GM23338 (cell line): ENCODE measurements around the gene BHLHA9. TPM values are rescaled to one million over a fixed set of nuclear protein-coding genes. Genes with fewer than 3 reads are reported as not detected.

Source experiments
- ATAC-seq: fragments of 200-7000 bp; cut with Tn5 transposase; 3 replicates; pipeline ENCODE4 v1.9.1; 2020
- DNase-seq: peaks from one replicate; pipeline ENCODE4 v3.0.0-alpha.2; 2015; ENCODE audit warnings: low spot score
- H2AFZ ChIP-seq: fragments of 200-600 bp; sonication (generic); 2 replicates; pipeline ENCODE4 v1.8.0; 2016; ENCODE audit warnings: antibody characterized with exemption, mild to moderate bottlenecking, moderate library complexity
- H3F3A ChIP-seq: fragments of 200-600 bp; sonication (generic); replicated peaks from 2 replicates; pipeline ENCODE4 v1.8.0; 2017; ENCODE audit warnings: antibody characterized with exemption, mixed run types, low read depth
- H3K27ac ChIP-seq: fragments of 200-600 bp; sonication (generic); 2 replicates; pipeline ENCODE4 v1.6.1; 2016; ENCODE audit warnings: low read depth
- H3K27me3 ChIP-seq: fragments of 200-600 bp; sonication (generic); 2 replicates; pipeline ENCODE4 v1.8.0; 2016; ENCODE audit warnings: mild to moderate bottlenecking, mixed run types, moderate library complexity; ENCODE audit not compliant: insufficient read depth
- H3K36me3 ChIP-seq: fragments of 200-600 bp; sonication (generic); 2 replicates; pipeline ENCODE4 v1.8.0; 2016; ENCODE audit warnings: mild to moderate bottlenecking; ENCODE audit not compliant: insufficient read depth
- H3K4me1 ChIP-seq: fragments of 200-600 bp; sonication (generic); 2 replicates; pipeline ENCODE4 v1.8.0; 2016; ENCODE audit warnings: mild to moderate bottlenecking, moderate library complexity; ENCODE audit not compliant: insufficient read depth
- H3K4me2 ChIP-seq: fragments of 200-600 bp; sonication (generic); 2 replicates; pipeline ENCODE4 v1.7.1; 2017; ENCODE audit warnings: mixed run types
- H3K4me3 ChIP-seq: fragments of 200-600 bp; sonication (generic); 2 replicates; pipeline ENCODE4 v1.6.1; 2016; ENCODE audit warnings: mixed run types
- H3K79me2 ChIP-seq: fragments of 200-600 bp; sonication (generic); replicated peaks from 2 replicates; pipeline ENCODE4 v1.8.0; 2017; ENCODE audit warnings: mild to moderate bottlenecking; ENCODE audit not compliant: insufficient read depth
- H3K9me2 ChIP-seq: fragments of 200-600 bp; sonication (generic); 2 replicates; pipeline ENCODE4 v1.8.0; 2017; ENCODE audit not compliant: insufficient read depth
- H4K20me1 ChIP-seq: fragments of 200-600 bp; sonication (generic); replicated peaks from 2 replicates; pipeline ENCODE4 v1.8.0; 2017; ENCODE audit warnings: mild to moderate bottlenecking; ENCODE audit not compliant: insufficient read depth
- H3K27ac Mint-ChIP-seq: 2 replicates; pipeline ENCODE4 v1.8.0; 2020; ENCODE audit warnings: inconsistent platforms, mild to moderate bottlenecking, moderate library complexity, mixed read lengths
- H3K27me3 Mint-ChIP-seq: 3 replicates; pipeline ENCODE4 v1.8.0; 2022; ENCODE audit warnings: low read depth, mild to moderate bottlenecking, moderate library complexity, mixed read lengths, inconsistent platforms; ENCODE audit not compliant: insufficient read depth, poor library complexity
- H3K36me3 Mint-ChIP-seq: 3 replicates; pipeline ENCODE4 v1.8.0; 2021; ENCODE audit warnings: low read depth, mild to moderate bottlenecking, inconsistent platforms, moderate library complexity, mixed read lengths
- H3K4me1 Mint-ChIP-seq: 3 replicates; pipeline ENCODE4 v1.8.0; 2020; ENCODE audit warnings: mild to moderate bottlenecking, inconsistent platforms, mixed read lengths
- H3K4me3 Mint-ChIP-seq: 3 replicates; pipeline ENCODE4 v1.8.0; 2021; ENCODE audit warnings: moderate library complexity, mild to moderate bottlenecking, inconsistent platforms, mixed read lengths
- H3K9me3 Mint-ChIP-seq: 3 replicates; pipeline ENCODE4 v1.8.0; 2020; ENCODE audit warnings: moderate library complexity, mild to moderate bottlenecking, inconsistent platforms, mixed read lengths
- CREB1 ChIP-seq: fragments of 250-450 bp; sonication (Bioruptor Pico); IDR thresholded peaks from 2 replicates; pipeline ENCODE4 v1.5.0; 2020; ENCODE audit warnings: low read depth, mild to moderate bottlenecking, moderate library complexity
- CTCF ChIP-seq, 2 experiments: fragments of 200-600 bp in 1 of 2; sonication (generic) in 1 of 2; conservative IDR thresholded peaks; 2 replicates each; pipeline versions ENCODE4 v1.5.1 to v1.6.1; 2016 to 2017; ENCODE audit warnings: antibody characterized with exemption in 2 of 2, low read depth in 2 of 2, mild to moderate bottlenecking in 2 of 2, moderate library complexity in 1 of 2
- EZH2 ChIP-seq: fragments of 200-600 bp; sonication (generic); IDR thresholded peaks from one replicate; pipeline ENCODE4 v1.8.0; 2017; ENCODE audit warnings: antibody characterized with exemption, mild to moderate bottlenecking, low read depth; ENCODE audit not compliant: unreplicated experiment
- EZH2phosphoT487 ChIP-seq: fragments of 200-600 bp; sonication (generic); IDR thresholded peaks from one replicate; pipeline ENCODE4 v1.8.1; 2018; ENCODE audit warnings: antibody characterized with exemption; ENCODE audit not compliant: unreplicated experiment
- JUNB ChIP-seq: IDR thresholded peaks from one replicate; pipeline ENCODE4 v1.6.1; 2016; ENCODE audit warnings: antibody characterized with exemption; ENCODE audit not compliant: unreplicated experiment
- NANOG ChIP-seq: IDR thresholded peaks from 2 replicates; pipeline ENCODE4 v1.6.1; 2016; ENCODE audit warnings: antibody characterized with exemption, borderline replicate concordance
- POLR2AphosphoS5 ChIP-seq: IDR thresholded peaks from 2 replicates; pipeline ENCODE4 v1.6.1; 2016; ENCODE audit warnings: antibody characterized with exemption, low read depth
- REST ChIP-seq: IDR thresholded peaks from one replicate; pipeline ENCODE4 v1.6.1; 2018; ENCODE audit warnings: antibody characterized with exemption; ENCODE audit not compliant: unreplicated experiment
- STAT1 ChIP-seq: IDR thresholded peaks from one replicate; pipeline ENCODE4 v1.6.1; 2016; ENCODE audit warnings: antibody characterized with exemption; ENCODE audit not compliant: unreplicated experiment
- ZNF114 ChIP-seq: fragments of 250-450 bp; sonication (Bioruptor Pico); IDR thresholded peaks from 2 replicates; pipeline ENCODE4 v1.5.0; 2020; ENCODE audit warnings: mild to moderate bottlenecking, moderate library complexity
- ZNF331 ChIP-seq: fragments of 250-450 bp; sonication (Bioruptor Pico); IDR thresholded peaks from 2 replicates; pipeline ENCODE4 v1.5.0; 2020; ENCODE audit warnings: low read depth, mild to moderate bottlenecking, moderate library complexity
- polyA plus RNA-seq: library from polyadenylated mRNA; unstranded; fragments of >200 nt; fragmentation: Nextera tagmentation; extraction: Ambion mirVana; gene quantifications from 2 replicates; pipeline ENCODE4 v1.2.1, GENCODE V29; 2016
- total RNA-seq: library from RNA; depleted of rRNA; stranded (reverse); fragments of >200 nt; shearing (Covaris generic); gene quantifications from 2 replicates; pipeline ENCODE4 v1.2.3, GENCODE V29; 2014
- TF ChIP-seq, protein P1 (sequence below): fragments of 250-450 bp; sonication (Bioruptor Pico); IDR thresholded peaks from 2 replicates; pipeline ENCODE4 v1.5.0; 2020; ENCODE audit warnings: mild to moderate bottlenecking, moderate library complexity
- TF ChIP-seq, protein P2 (sequence below): IDR thresholded peaks from 2 replicates; pipeline ENCODE4 v1.6.1; 2016; ENCODE audit warnings: antibody characterized with exemption

BHLHA9 gene
- total and polyA plus RNA-seq, 2 experiments from 2014 or later: 0.39 to 2.3 TPM

GRCh38 chr17:1234455-1234854 lies 35.8 kb upstream of the BHLHA9 start:
- Mint-ChIP-seq H3K27ac (no peak overlapping the region), H3K36me3 (no peaks in the 10 kb centered on the region), H3K27me3 (peaks cover 35% of the 10 kb centered on the region), H3K9me3 (no peaks in the 10 kb centered on the region), H3K4me1 (peaks cover 3% of the 10 kb centered on the region), H3K4me3 (no peak overlapping the region)
- H3K9me2 ChIP-seq: no peaks in the 10 kb centered on the region
- DNase-seq (no peak), ATAC-seq (no peak)
- H3K36me3 ChIP-seq: no peaks in the 10 kb centered on the region
- H3K79me2 ChIP-seq: no peaks in the 10 kb centered on the region
- no peak overlapping the region for H3K27ac ChIP-seq
- peaks cover 33% of the 10 kb centered on the region for H3K27me3 ChIP-seq
- no peak overlapping the region for H3K4me2 ChIP-seq
- no peak overlapping the region for H2AFZ ChIP-seq
- H3K4me1 ChIP-seq: no peaks in the 10 kb centered on the region
- TF ChIP-seq ZNF114 (CRISPR knock-in tag) (no peak), ZNF331 (CRISPR knock-in tag) (no peak), EZH2 (no peak), CREB1 (CRISPR knock-in tag) (no peak), POLR2AphosphoS5 (no peak), EZH2phosphoT487 (no peak), JUNB (no peak), STAT1 (no peak), NANOG (no peak), REST (no peak), CTCF (conservative IDR thresholded peaks at IDR 0.05; ENCODE audit: low read depth in 2 of 2) (no peak)
- TF ChIP-seq, protein P1, sequence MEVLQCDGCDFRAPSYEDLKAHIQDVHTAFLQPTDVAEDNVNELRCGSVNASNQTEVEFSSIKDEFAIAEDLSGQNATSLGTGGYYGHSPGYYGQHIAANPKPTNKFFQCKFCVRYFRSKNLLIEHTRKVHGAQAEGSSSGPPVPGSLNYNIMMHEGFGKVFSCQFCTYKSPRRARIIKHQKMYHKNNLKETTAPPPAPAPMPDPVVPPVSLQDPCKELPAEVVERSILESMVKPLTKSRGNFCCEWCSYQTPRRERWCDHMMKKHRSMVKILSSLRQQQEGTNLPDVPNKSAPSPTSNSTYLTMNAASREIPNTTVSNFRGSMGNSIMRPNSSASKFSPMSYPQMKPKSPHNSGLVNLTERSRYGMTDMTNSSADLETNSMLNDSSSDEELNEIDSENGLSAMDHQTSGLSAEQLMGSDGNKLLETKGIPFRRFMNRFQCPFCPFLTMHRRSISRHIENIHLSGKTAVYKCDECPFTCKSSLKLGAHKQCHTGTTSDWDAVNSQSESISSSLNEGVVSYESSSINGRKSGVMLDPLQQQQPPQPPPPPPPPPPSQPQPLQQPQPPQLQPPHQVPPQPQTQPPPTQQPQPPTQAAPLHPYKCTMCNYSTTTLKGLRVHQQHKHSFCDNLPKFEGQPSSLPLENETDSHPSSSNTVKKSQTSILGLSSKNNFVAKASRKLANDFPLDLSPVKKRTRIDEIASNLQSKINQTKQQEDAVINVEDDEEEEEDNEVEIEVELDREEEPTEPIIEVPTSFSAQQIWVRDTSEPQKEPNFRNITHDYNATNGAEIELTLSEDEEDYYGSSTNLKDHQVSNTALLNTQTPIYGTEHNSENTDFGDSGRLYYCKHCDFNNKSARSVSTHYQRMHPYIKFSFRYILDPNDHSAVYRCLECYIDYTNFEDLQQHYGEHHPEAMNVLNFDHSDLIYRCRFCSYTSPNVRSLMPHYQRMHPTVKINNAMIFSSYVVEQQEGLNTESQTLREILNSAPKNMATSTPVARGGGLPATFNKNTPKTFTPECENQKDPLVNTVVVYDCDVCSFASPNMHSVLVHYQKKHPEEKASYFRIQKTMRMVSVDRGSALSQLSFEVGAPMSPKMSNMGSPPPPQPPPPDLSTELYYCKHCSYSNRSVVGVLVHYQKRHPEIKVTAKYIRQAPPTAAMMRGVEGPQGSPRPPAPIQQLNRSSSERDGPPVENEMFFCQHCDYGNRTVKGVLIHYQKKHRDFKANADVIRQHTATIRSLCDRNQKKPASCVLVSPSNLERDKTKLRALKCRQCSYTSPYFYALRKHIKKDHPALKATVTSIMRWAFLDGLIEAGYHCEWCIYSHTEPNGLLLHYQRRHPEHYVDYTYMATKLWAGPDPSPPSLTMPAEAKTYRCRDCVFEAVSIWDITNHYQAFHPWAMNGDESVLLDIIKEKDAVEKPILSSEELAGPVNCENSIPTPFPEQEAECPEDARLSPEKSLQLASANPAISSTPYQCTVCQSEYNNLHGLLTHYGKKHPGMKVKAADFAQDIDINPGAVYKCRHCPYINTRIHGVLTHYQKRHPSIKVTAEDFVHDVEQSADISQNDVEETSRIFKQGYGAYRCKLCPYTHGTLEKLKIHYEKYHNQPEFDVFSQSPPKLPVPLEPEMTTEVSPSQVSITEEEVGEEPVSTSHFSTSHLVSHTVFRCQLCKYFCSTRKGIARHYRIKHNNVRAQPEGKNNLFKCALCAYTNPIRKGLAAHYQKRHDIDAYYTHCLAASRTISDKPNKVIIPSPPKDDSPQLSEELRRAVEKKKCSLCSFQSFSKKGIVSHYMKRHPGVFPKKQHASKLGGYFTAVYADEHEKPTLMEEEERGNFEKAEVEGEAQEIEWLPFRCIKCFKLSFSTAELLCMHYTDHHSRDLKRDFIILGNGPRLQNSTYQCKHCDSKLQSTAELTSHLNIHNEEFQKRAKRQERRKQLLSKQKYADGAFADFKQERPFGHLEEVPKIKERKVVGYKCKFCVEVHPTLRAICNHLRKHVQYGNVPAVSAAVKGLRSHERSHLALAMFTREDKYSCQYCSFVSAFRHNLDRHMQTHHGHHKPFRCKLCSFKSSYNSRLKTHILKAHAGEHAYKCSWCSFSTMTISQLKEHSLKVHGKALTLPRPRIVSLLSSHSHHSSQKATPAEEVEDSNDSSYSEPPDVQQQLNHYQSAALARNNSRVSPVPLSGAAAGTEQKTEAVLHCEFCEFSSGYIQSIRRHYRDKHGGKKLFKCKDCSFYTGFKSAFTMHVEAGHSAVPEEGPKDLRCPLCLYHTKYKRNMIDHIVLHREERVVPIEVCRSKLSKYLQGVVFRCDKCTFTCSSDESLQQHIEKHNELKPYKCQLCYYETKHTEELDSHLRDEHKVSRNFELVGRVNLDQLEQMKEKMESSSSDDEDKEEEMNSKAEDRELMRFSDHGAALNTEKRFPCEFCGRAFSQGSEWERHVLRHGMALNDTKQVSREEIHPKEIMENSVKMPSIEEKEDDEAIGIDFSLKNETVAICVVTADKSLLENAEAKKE (CRISPR knock-in tag): no peak
- TF ChIP-seq, protein P2, sequence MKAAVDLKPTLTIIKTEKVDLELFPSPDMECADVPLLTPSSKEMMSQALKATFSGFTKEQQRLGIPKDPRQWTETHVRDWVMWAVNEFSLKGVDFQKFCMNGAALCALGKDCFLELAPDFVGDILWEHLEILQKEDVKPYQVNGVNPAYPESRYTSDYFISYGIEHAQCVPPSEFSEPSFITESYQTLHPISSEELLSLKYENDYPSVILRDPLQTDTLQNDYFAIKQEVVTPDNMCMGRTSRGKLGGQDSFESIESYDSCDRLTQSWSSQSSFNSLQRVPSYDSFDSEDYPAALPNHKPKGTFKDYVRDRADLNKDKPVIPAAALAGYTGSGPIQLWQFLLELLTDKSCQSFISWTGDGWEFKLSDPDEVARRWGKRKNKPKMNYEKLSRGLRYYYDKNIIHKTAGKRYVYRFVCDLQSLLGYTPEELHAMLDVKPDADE: no peak
- no peaks in the 10 kb centered on the region; the same call in 1 of the 2 replicates for H4K20me1 ChIP-seq
- no peak overlapping the region for H3K4me3 ChIP-seq
- H3F3A ChIP-seq: no peaks in the 10 kb centered on the region
